Measurements from ENCODE around the gene MED27. TPM values are rescaled to one million over a fixed set of nuclear protein-coding genes. Genes with fewer than 3 reads are reported as not detected.

Gene MED27
- total and polyA plus RNA-seq, 2 of the 8 experiments (the other 6 are each of a cell fraction or from before 2014, with no cell fraction given): 29.9 to 56.5 TPM

- TF ChIP-seq CHD7 (IDR thresholded peaks at IDR 0.05; ENCODE audit: insufficient replicate concordance, low read length): no peak
- no peak for TF ChIP-seq POLR2A (IDR thresholded peaks at IDR 0.05; ENCODE audit: control extremely low read depth in 1 of 2, low read depth in 2 of 2, low read length in 2 of 2)
- no peak for TF ChIP-seq SUZ12 (IDR thresholded peaks at IDR 0.05; ENCODE audit: low read length)
- TF ChIP-seq TCF12 (IDR thresholded peaks at IDR 0.05; ENCODE audit: low read depth, low read length): no peak
- no peak for TF ChIP-seq SP2 (IDR thresholded peaks at IDR 0.05; ENCODE audit: low read length)
- no peak for TF ChIP-seq FOSL1 (IDR thresholded peaks at IDR 0.05; ENCODE audit: insufficient read depth, low read depth, low read length)
- TF ChIP-seq BACH1 (IDR thresholded peaks at IDR 0.05; ENCODE audit: low read length): no peak
- TF ChIP-seq NANOG (IDR thresholded peaks at IDR 0.05; ENCODE audit: insufficient read depth, low read depth, low read length, poor library complexity, severe bottlenecking): no peak
- no peak for TF ChIP-seq EGR1 (IDR thresholded peaks at IDR 0.05; ENCODE audit: borderline replicate concordance, low read depth, low read length)
- TF ChIP-seq SP1 (IDR thresholded peaks at IDR 0.05; ENCODE audit: low read depth, low read length): no peak
Measured at GRCh38 chr9:131867611-131868192, 212.0 kb downstream of the MED27 start (continued).
